ENCODE measurements around the gene PHF1. TPM values are rescaled to one million over a fixed set of nuclear protein-coding genes. Genes with fewer than 3 reads are reported as not detected.

The PHF1 gene
- total RNA-seq, 2 donors from 2014 or later: 27.2 to 133 TPM

DNA sequence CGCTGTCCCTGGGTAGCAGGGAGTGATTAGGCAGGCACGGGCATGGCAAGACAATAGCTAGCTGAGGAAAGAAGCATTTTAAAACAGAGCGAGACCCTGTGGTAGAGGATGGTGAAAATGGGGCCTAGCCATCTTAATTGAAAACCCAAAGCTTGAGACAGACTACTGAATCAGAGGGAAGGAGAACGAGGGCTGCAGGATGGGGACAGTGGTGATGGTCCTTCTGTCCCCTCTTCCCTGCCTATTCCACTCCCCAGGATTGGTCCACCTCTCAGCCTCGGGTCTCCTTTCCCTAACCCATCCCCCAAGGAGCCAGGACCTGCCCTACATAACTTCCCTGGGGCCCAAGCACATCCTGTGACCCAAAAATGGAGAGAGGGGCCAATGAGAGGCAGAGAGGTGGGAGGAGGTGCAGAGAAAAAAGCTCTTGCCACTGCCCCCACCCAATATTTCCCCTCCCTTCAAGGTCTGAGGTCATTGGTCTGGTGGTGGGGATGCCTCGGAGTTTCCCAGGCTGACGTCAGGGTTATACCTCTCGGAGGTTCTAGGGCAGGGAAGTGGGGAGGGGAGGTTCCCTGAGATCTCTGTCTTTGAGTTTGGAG is 8.0 kb downstream of the PHF1 start:
- H3K36me3 Mint-ChIP-seq (ENCODE audit: low read depth): peaks cover 62% of the 10 kb centered on the region
- ATAC-seq (replicated peaks): peak; percentile 25
- H3K27ac Mint-ChIP-seq: peak overlapping the region; percentile 97
- H3K4me3 Mint-ChIP-seq: peak overlapping the region; percentile 96
- H3K4me1 Mint-ChIP-seq: peaks cover 60% of the 10 kb centered on the region
- no peaks in the 10 kb centered on the region for H3K9me3 Mint-ChIP-seq
- no peaks in the 10 kb centered on the region for H3K27me3 Mint-ChIP-seq

DNA sequence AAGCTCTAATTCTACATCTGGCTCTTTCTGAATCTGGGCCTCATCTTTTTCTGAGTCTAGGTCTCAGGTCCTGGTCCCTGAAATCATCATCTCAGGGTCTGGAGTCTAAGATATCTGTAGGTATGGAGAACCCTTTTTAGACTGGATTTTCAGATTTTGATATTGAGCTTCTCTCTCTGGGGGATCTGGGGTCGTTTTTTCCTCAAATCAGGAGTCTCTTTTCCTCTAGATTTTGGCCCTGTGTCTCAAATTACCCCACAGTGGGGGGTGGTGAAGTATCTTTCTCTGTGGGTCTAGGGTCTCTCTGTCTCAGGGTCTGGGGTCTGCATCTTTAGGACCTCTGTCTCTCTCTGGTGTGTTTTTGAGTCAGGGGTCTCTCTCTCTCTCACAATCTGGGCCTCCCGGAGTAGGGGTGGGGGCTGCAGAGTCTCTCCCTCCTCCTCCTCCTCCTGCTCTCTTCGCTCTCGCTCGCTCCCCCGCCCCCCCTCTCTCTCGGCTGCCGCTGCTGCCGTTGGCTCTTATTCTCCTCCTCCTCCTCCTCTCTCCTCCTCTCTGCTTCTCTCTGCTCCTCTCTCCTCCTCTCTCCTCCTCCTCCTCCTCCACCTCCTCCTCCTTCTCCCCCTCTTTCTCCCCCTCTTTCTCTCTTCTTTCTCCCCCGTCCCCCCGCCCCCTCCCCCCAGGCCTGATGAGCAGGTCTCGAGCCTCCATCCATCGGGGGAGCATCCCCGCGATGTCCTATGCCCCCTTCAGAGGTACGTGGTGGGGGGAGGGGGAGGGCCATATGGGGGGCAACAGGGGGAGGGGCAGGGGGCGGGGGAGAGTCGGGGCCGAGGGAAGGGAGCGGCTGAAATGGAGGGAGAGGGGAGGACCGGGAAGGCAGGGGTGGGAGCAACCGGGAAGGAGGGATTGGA is 9.0 kb downstream of the PHF1 start, which contains the start of gene SYNGAP1:
SYNGAP1 (plus strand) TSS at position 486 of the 911 bp plus-strand sequence; CDS start at position 686, 200 bp downstream.
- H3K4me3 Mint-ChIP-seq: peak within 1 kb of the TSS; percentile 96
- H3K27me3 Mint-ChIP-seq: no peaks in the 10 kb centered on the region
- ATAC-seq (replicated peaks): no peak
- H3K27ac Mint-ChIP-seq: peak within 1 kb of the TSS; percentile 97
- no peaks in the 10 kb centered on the region for H3K9me3 Mint-ChIP-seq
- peaks cover 62% of the 10 kb centered on the region for H3K36me3 Mint-ChIP-seq (ENCODE audit: low read depth)
- peaks cover 62% of the 10 kb centered on the region for H3K4me1 Mint-ChIP-seq

DNA sequence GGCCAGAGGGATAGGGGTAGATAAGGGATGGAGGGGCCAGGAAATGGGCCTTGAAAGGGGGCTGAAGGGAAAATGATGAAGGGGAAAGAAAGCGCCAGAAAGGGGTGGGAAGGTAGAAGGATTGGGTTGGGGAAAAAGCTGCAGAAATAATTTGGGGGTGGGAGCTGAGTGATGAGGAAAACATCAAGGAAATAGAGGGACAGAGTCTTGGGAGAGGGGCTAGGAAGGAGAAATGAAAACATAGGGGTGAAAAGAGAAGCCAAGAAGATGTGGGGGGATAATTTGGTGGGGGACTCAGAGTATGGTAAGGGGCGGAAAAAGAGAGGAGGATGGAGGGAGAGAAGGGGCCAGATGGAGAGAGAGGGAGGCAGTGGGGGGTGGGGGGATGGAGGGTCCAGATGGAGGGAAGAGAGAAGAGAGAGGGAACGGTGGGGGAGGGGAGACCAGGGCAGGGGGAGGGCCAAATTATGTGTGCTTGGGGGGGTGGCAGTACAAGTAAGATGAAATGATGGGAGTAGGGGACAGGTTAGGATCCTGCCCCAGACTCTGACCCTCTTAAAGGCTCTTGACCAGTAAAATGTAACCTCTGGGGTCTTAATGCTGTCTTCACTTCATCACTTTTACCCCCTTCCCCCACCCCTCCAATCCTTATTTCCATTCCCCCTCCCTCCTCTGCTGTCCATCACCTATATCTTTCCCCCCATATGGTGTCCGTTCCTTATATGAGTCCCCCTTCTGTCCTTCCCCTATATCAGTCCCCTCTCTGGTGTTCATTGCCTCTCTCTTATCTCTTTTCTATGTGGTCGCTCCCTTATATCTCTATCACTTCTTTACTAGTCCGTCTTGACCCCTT is 9.9 kb downstream of the PHF1 start:
- Mint-ChIP-seq H3K4me1 (peaks cover 60% of the 10 kb centered on the region), H3K4me3 (peak overlapping the region; percentile 96), H3K36me3 (ENCODE audit: low read depth) (peaks cover 62% of the 10 kb centered on the region), H3K9me3 (no peaks in the 10 kb centered on the region), H3K27ac (peak overlapping the region; percentile 46), H3K27me3 (no peaks in the 10 kb centered on the region)
- ATAC-seq (replicated peaks): no peak

GRCh38 chr6:33421344-33421643 is 10.5 kb downstream of the PHF1 start:
- H3K27me3 Mint-ChIP-seq: no peaks in the 10 kb centered on the region
- H3K4me1 Mint-ChIP-seq: peaks cover 58% of the 10 kb centered on the region
- H3K4me3 Mint-ChIP-seq: peak overlapping the region; percentile 96
- peak overlapping the region; percentile 46 for H3K27ac Mint-ChIP-seq
- H3K36me3 Mint-ChIP-seq (ENCODE audit: low read depth): peaks cover 62% of the 10 kb centered on the region
- no peak for ATAC-seq (replicated peaks)
- no peaks in the 10 kb centered on the region for H3K9me3 Mint-ChIP-seq

DNA sequence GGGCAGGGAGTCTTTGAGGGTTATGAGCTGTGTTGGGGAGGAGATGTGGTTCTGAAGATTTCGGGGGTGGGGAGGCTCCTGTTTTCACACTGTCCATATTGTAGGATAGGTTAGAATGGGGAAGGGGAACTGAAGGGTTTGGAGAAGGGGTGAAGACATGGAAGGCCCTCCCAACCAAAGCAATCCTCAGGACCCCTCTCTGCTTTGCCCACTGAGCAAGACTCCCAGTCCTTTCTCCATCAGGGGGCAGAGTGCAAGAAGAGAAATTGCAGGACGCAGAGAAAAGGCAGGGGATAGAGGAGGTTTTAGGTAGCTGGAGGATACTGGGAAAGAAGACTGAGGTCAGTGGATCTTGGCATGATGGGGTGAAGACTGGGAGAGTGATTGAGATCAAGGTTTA is 13.0 kb downstream of the PHF1 start:
- Mint-ChIP-seq H3K27me3 (no peaks in the 10 kb centered on the region), H3K9me3 (no peaks in the 10 kb centered on the region), H3K36me3 (ENCODE audit: low read depth) (peaks cover 60% of the 10 kb centered on the region), H3K27ac (peak overlapping the region; percentile 97), H3K4me1 (peaks cover 65% of the 10 kb centered on the region), H3K4me3 (peak overlapping the region; percentile 96)
- no peak for ATAC-seq (replicated peaks)

DNA sequence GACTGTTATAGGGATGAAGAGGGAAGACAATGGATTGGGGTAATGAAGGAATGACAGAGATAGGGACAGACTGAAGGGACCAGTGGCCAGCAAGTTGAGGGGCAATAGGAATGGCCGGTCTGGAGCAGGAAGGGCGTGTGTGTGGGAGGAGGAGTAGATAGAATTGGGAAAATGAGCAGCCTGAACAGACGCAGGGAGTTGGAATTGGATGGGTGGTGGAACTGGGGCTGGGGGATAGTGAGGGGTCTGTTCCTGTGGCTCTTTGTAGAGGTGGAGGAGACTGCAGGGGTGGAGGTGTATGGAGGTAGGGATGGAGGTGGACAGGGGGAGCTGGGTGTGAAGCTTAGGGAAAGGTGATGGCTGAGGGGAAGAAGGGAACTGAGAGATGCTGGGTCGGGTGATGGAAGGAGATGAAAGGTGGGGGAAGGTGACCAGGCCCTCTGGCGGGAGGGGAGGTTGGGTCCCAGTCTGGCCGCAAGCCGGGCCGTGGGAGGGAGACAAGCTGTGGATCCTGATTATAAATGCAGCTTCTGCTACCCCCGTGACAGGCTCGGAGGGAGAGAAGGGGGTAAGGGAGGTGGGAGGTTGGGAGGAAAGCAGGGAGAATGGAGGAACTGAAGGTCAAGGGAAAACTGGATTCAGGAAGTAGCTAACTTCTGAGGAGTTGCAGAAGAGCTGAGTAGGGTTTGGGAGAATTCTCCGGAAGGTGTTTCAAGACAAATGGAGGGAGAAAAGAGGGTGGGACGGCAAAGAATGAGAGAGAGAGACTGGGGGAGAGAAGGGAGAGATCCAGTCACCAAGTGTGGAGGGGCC is 14.2 kb downstream of the PHF1 start:
- Mint-ChIP-seq H3K36me3 (ENCODE audit: low read depth) (peaks cover 67% of the 10 kb centered on the region), H3K27ac (peak overlapping the region; percentile 97), H3K4me3 (peak overlapping the region; percentile 96), H3K4me1 (peaks cover 71% of the 10 kb centered on the region), H3K27me3 (no peaks in the 10 kb centered on the region), H3K9me3 (no peaks in the 10 kb centered on the region)
- ATAC-seq (replicated peaks): no peak

DNA sequence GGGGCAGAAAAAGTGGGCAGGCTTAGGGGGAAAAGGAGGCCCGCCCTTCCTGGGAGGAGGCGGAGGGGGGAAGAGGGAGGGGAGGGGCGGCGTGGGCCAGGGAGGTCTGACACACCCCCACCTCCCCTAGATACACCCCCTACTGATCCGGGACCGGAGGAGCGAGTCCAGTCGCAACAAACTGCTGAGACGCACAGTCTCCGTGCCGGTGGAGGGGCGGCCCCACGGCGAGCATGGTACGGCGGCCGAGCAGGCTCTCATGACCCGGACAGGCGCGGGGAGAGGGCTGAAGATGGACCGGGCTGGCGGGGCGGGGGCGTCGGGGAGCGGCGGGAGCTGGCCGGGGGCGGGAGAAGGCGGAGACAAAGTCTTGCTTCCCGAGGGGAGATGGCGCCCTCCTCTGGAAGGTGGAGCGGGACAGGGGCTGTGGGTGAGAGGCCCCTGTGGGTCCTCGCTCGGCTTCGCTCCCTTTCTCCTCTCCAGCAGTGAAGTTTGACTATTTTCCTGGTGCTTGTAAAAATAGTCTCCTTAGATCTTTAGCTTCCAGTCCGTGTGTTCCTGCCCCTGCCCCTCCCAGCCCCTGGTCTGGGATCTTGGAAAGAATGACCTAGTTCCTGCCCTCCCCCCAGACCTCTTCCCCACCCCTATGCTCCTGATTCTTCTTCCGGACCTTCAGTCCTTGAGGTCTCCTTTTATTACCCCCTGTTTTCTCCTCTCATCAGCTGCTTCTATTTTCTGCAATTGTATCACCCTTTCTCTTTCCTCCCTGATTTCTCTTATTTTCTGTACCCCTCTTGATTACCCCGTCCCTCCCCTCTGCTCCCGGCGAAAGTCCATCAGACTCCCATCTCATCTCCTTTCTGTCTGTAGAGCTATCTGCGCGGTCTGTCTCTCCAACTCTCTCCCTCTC is 15.1 kb downstream of the PHF1 start:
- peaks cover 79% of the 10 kb centered on the region for H3K4me1 Mint-ChIP-seq
- no peaks in the 10 kb centered on the region for H3K9me3 Mint-ChIP-seq
- peak overlapping the region; percentile 97 for H3K27ac Mint-ChIP-seq
- no peaks in the 10 kb centered on the region for H3K27me3 Mint-ChIP-seq
- peak overlapping the region; percentile 96 for H3K4me3 Mint-ChIP-seq
- H3K36me3 Mint-ChIP-seq (ENCODE audit: low read depth): peaks cover 68% of the 10 kb centered on the region
- peak; percentile 67 for ATAC-seq (replicated peaks)

GRCh38 chr6:33426590-33427511 is 16.0 kb downstream of the PHF1 start:
- peak; percentile 31 for ATAC-seq (replicated peaks)
- Mint-ChIP-seq H3K27ac (peak overlapping the region; percentile 97), H3K36me3 (ENCODE audit: low read depth) (peaks cover 68% of the 10 kb centered on the region), H3K27me3 (no peaks in the 10 kb centered on the region), H3K9me3 (no peaks in the 10 kb centered on the region), H3K4me1 (peaks cover 71% of the 10 kb centered on the region), H3K4me3 (peak overlapping the region; percentile 96)

DNA sequence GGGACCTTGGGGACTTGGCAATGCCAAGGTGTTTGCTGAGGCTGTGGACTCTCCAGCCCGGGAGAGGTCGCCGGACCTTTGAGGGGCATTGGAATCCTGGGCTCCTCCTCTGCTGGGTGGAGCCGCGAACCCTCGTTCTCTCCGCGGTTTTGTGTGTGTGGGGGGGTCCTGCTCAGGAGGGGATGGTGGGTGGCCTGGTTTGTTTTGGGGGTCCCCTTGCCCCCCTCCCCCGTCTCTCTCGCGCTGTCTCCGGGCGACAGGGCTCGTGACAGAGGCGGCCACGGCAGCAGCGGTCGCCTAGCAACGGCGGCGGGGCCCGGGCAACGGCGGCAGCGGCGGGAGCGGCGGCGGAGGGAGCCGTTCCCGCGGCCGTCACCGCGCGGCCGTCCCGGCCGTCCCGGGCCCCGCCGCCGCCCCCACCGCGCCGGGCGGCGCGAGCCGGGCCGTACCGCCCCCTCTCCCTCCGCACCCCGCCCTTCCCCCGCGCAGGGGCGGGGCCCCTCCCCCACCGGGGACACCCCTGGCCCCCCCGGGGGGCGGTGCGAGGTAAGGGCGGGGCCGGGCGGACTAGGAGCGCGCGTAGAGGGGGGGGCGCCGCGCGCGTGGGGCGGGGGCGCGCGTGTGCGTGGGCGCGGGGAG is 16.9 kb downstream of the PHF1 start:
- no peak for ATAC-seq (replicated peaks)
- Mint-ChIP-seq H3K4me3 (peak overlapping the region; percentile 96), H3K9me3 (no peaks in the 10 kb centered on the region), H3K27me3 (no peaks in the 10 kb centered on the region), H3K27ac (peak overlapping the region; percentile 97), H3K4me1 (peaks cover 69% of the 10 kb centered on the region), H3K36me3 (ENCODE audit: low read depth) (peaks cover 76% of the 10 kb centered on the region)

DNA sequence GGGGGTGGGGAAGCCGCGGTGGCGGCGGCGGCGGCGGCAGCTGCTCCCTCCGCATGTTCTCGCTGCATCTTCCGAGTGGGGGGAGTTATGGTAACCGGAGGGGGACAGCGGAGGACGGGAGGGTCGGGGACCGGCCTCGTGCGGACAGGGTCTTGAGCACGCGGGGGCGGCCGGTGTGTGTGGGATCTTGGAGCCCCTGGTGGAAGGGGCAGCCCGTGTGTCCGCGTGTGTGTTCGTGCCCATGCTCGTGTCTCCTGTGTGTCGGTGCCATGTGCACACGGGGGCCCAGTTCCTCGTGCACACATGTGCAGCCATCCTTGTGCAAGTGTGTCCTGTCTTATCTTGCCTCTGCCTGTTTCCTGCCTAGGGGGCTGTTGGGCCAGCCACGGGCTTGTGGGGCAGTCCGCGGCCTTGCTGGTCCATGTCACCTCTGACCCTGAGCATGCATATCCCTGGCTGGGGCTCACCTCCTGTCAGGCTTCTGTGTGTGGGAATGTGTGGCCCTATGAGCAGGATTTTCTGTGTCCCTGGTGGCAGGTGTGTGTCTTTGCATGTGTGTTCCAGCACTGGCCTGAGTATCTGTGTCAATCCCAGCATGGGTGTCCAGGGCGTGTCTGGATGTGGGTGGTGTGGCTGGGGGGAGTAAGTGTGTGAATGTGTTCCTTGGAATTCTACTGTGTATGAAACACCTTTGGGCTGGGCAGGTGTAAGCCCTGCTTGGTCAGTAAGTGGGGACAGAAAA is 17.6 kb downstream of the PHF1 start:
- Mint-ChIP-seq H3K4me1 (peaks cover 68% of the 10 kb centered on the region), H3K4me3 (peak overlapping the region; percentile 96), H3K27me3 (no peaks in the 10 kb centered on the region), H3K36me3 (ENCODE audit: low read depth) (peaks cover 77% of the 10 kb centered on the region), H3K27ac (peak overlapping the region; percentile 90), H3K9me3 (no peaks in the 10 kb centered on the region)
- ATAC-seq (replicated peaks): no peak

DNA sequence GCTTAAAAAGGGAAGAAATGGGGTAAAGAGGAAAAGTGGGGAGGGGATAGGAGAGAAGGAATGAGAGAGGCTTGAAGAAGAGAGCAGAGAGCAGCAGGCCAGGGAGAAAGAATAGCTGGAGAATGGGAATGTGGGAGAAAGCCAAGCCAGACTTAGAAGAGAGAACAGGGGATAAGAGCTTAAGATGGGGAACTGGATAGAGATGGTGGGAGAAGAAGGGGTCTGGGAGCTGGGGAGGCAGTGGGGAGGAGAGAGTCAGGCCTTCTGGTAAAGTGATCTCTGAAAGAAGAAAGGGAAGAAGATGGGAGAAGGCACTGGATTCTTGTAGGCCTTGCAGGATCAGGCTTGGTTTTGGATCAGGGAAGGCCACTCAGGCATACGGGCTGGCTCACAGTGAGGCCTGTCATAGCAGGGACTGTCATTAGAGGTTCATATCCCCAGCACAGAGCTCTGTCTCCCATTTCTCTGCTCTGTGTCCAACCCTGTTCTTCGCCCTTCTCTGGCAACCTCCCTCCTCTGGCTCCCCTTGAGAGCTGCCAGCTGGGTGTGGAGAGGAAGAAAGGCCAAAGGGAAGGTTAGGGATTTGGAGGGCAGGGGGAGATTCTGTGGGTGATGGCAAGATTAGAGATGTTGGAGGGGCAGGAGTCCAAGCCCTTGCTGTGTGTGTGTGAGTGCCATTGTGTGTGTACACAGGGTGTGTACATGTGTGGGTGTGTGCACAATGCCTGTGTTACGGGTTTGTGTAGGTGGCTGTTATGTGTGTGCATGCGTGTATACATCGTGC is 18.3 kb downstream of the PHF1 start:
- Mint-ChIP-seq H3K9me3 (no peaks in the 10 kb centered on the region), H3K27me3 (no peaks in the 10 kb centered on the region), H3K36me3 (ENCODE audit: low read depth) (peaks cover 75% of the 10 kb centered on the region), H3K4me3 (peak overlapping the region; percentile 96), H3K4me1 (peaks cover 61% of the 10 kb centered on the region), H3K27ac (peak overlapping the region; percentile 90)
- no peak for ATAC-seq (replicated peaks)
